HepG2 (cell line): ENCODE data around the gene SLC4A7. TPM values are rescaled to one million over a fixed set of nuclear protein-coding genes. Genes with fewer than 3 reads are reported as not detected.
A peak's percentile ranks its signal among the peaks of the same experiment; 100 is the strongest.

Source experiments
- ATAC-seq: fragments of 200-7000 bp; cut with Tn5 transposase; 3 replicates; pipeline ENCODE4 v1.9.1; 2020; ENCODE audit warnings: mild to moderate bottlenecking, moderate library complexity
- BruUV-seq: library from RNA; stranded (reverse); fragments of 400-500 nt; replicated peaks from 2 replicates; lab custom pipeline; 2021; lab: Mats Ljungman, UMichigan
- CTCF ChIA-PET: fragments of 300-600 bp; formaldehyde crosslinking; extraction: SDS; loops from one replicate; lab custom pipeline; 2021; ENCODE audit warnings: low total read pairs, inconsistent platforms, low intra/inter-chr PET ratio; lab: Yijun Ruan, JAX
- POLR2A ChIA-PET: fragments of 350-600 bp; sonication (Branson Sonifier 250); formaldehyde crosslinking; loops from one replicate; lab custom pipeline; 2020; ENCODE audit warnings: antibody characterized with exemption, inconsistent platforms; lab: Yijun Ruan, JAX
- DNase-seq: peaks from one replicate; pipeline ENCODE4 v3.0.0-alpha.2; 2015; ENCODE audit warnings: low spot score
- FAIRE-seq: peaks from 3 replicates; lab custom pipeline; 2011; peaks lifted over from hg19 to GRCh38; lab: Jason Lieb, UNC
- H2AFZ ChIP-seq: one replicate; pipeline ENCODE4 v1.6.1; 2011; ENCODE audit warnings: low read length, inconsistent platforms
- H3K27ac ChIP-seq: fragments of 300-600 bp; 3 replicates; pipeline ENCODE4 v1.8.0; 2011; ENCODE audit warnings: mixed run types, mild to moderate bottlenecking, mixed read lengths, low read length, inconsistent platforms; ENCODE audit not compliant: insufficient read depth; ENCODE audit errors: extremely low read length
- H3K27me3 ChIP-seq, 2 experiments: fragments of 200-600 bp in 1 of 2; 2 replicates in 1 of 2; 3 replicates in 1 of 2; pipeline versions ENCODE4 v1.6.0 to v1.8.0; 2011; ENCODE audit warnings: low read length in 2 of 2, mild to moderate bottlenecking in 2 of 2, moderate library complexity in 2 of 2, inconsistent platforms in 1 of 2; ENCODE audit not compliant: insufficient read depth in 2 of 2, control insufficient read depth in 1 of 2
- H3K36me3 ChIP-seq, 2 experiments: fragments of 200-600 bp in 1 of 2; replicated peaks in 1 of 2; 2 replicates in 1 of 2; 3 replicates in 1 of 2; pipeline versions ENCODE4 v1.5.1 to v1.8.0; 2011; ENCODE audit warnings: low read length in 2 of 2, inconsistent platforms in 1 of 2; ENCODE audit not compliant: insufficient read depth in 2 of 2, control insufficient read depth in 1 of 2
- H3K4me1 ChIP-seq: 2 replicates; pipeline ENCODE4 v1.5.1; 2012; ENCODE audit warnings: low read length, inconsistent platforms; ENCODE audit not compliant: insufficient read depth
- H3K4me2 ChIP-seq: 2 replicates; pipeline ENCODE4 v1.6.0; 2011; ENCODE audit warnings: low read depth, low read length, inconsistent platforms
- H3K4me3 ChIP-seq, 3 experiments: fragments of 200-600 bp in 1 of 3; sonication (generic), shearing (Covaris generic) in 1 of 3; replicated peaks in 1 of 3; 2 replicates each; pipeline ENCODE4 v1.5.1; 2011 to 2016; ENCODE audit warnings: low read length in 3 of 3, inconsistent platforms in 2 of 3, low read depth in 2 of 3, mild to moderate bottlenecking in 2 of 3, control low read depth in 1 of 3, mixed read lengths in 1 of 3; ENCODE audit not compliant: insufficient read depth in 1 of 3
- H3K79me2 ChIP-seq: one replicate; pipeline ENCODE4 v1.6.1; 2011; ENCODE audit warnings: low read length, inconsistent platforms; ENCODE audit not compliant: insufficient read depth
- H3K9ac ChIP-seq: 2 replicates; pipeline ENCODE4 v1.6.0; 2011; ENCODE audit warnings: mild to moderate bottlenecking, low read depth, low read length, inconsistent platforms; ENCODE audit not compliant: insufficient read depth
- H3K9me3 ChIP-seq: 2 replicates; pipeline ENCODE4 v1.5.1; 2012; ENCODE audit warnings: mild to moderate bottlenecking, low read length
- H4K20me1 ChIP-seq: 2 replicates; pipeline ENCODE4 v1.6.0; 2011; ENCODE audit warnings: inconsistent platforms, mild to moderate bottlenecking, low read length, moderate library complexity; ENCODE audit not compliant: insufficient read depth
- ATF7 ChIP-seq, 2 experiments: fragments of 450-650 bp in 1 of 2; sonication (generic) in 1 of 2; formaldehyde crosslinking in 1 of 2; IDR thresholded peaks; 2 replicates each; pipeline versions ENCODE4 v1.4.0 to v1.6.1; 2016 to 2020; ENCODE audit warnings: antibody characterized with exemption in 1 of 2, mild to moderate bottlenecking in 1 of 2, missing genetic modification reagents in 1 of 2
- DNMT1 ChIP-seq: sonication (generic); formaldehyde crosslinking; IDR thresholded peaks from 2 replicates; pipeline ENCODE4 v1.5.1; 2020; ENCODE audit warnings: mild to moderate bottlenecking, missing genetic modification reagents
- HNF4G ChIP-seq, 2 experiments: sonication (generic) in 1 of 2; formaldehyde crosslinking in 1 of 2; IDR thresholded peaks; 2 replicates each; pipeline versions ENCODE4 v1.4.0 to v1.6.1; 2011 to 2020; ENCODE audit warnings: borderline replicate concordance in 2 of 2, low read depth in 2 of 2, mild to moderate bottlenecking in 2 of 2, low read length in 1 of 2, missing genetic modification reagents in 1 of 2, moderate library complexity in 1 of 2
- MAFK ChIP-seq, 2 experiments: IDR thresholded peaks in 1 of 2; conservative IDR thresholded peaks in 1 of 2; 2 replicates each; pipeline ENCODE4 v1.6.1; 2011; ENCODE audit warnings: improper control_type of control experiment in 2 of 2, low read length in 2 of 2
- NCOA2 ChIP-seq: sonication (generic); formaldehyde crosslinking; IDR thresholded peaks from 2 replicates; pipeline ENCODE4 v1.8.0; 2022; ENCODE audit warnings: inconsistent platforms
- SOX5 ChIP-seq: IDR thresholded peaks from 2 replicates; pipeline ENCODE4 v1.6.1; 2016; ENCODE audit warnings: borderline replicate concordance
- ZBTB20 ChIP-seq: sonication (generic); formaldehyde crosslinking; IDR thresholded peaks from 2 replicates; pipeline ENCODE4 v1.8.1; 2023; ENCODE audit warnings: missing genetic modification reagents, low read depth, mild to moderate bottlenecking, borderline replicate concordance
- ZNF121 ChIP-seq: sonication (generic); formaldehyde crosslinking; IDR thresholded peaks from 2 replicates; pipeline ENCODE4 v1.5.0; 2020; ENCODE audit warnings: mild to moderate bottlenecking, missing genetic modification reagents
- ZNF674 ChIP-seq: sonication (generic); formaldehyde crosslinking; IDR thresholded peaks from 2 replicates; pipeline ENCODE4 v1.5.0; 2020; ENCODE audit warnings: low read depth, mild to moderate bottlenecking, missing genetic modification reagents
- ZNF761 ChIP-seq: sonication (generic); formaldehyde crosslinking; conservative IDR thresholded peaks from 2 replicates; pipeline ENCODE4 v1.4.0; 2020; ENCODE audit warnings: mild to moderate bottlenecking, missing genetic modification reagents
- WGBS: methylation state at CpG from one replicate; pipeline ENCODE4 v1.1.6; 2017; ENCODE audit warnings: low lambda C conversion rate; 5-methylcytosine and 5-hydroxymethylcytosine counted together
- in situ Hi-C: cut with HindIII; loops from 2 replicates; pipeline ENCODE4 v1.10.0; 2017; ENCODE audit warnings: low pct_unique_long_range_greater_than_20kb; ENCODE audit not compliant: extremely low pct_ligation_motif_present
- intact Hi-C: fragments of 100-400 bp; cut with micrococcal nuclease; formaldehyde crosslinking; loops from one replicate; pipeline ENCODE4 v1.10.0; 2022; ENCODE audit not compliant: unreplicated experiment
- polyA plus RNA-seq, 8 experiments: library from polyadenylated mRNA; depleted of rRNA in 3 of 8; stranded (reverse) in 7 of 8; unstranded in 1 of 8; fragments of >200 nt; fragmentation: Illumina TruSeq in 4 of 8; extraction: Trizol in 4 of 8; gene quantifications; 2 replicates each; pipeline versions ENCODE4 v1.2.1 to v1.2.3, GENCODE V29; 2011 to 2016; ENCODE audit warnings: low read depth in 4 of 8, missing spikeins in 1 of 8, mixed read lengths in 1 of 8; ENCODE audit not compliant: insufficient read depth in 1 of 8
- total RNA-seq, 5 experiments: library from RNA; depleted of rRNA; stranded (reverse); fragments of >200 nt; fragmentation: Illumina TruSeq; extraction: Trizol; gene quantifications; 2 replicates each; pipeline ENCODE4 v1.2.3, GENCODE V29; 2016; ENCODE audit warnings: low read depth in 1 of 5
- TF ChIP-seq, protein P1 (sequence below): sonication (generic); formaldehyde crosslinking; IDR thresholded peaks from 2 replicates; pipeline ENCODE4 v1.5.0; 2020; ENCODE audit warnings: missing genetic modification reagents

Gene SLC4A7
- total and polyA plus RNA-seq, 2 of the 13 experiments (the other 11 are each of a cell fraction or from before 2014, with no cell fraction given) = 16.4 to 43.8 TPM

DNA sequence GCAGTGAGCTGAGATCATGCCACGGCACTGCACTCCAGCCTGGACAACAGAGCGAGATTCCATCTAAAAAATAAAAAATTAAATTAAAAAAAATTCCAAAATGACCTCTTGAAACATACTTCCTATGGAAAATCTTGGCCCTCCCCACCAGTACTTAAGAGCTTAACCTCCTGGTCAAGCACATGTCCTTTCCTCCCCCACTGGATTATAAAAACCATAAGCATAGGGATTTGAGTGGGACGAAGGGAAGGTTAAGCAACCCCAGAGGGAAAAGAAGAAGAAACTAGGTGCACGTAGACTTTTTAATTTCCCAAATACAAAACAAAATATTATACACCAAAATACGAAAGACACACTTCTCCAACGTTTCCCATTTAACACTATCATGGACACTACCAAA, 25.3 kb downstream of the SLC4A7 start:
- no peak overlapping the region for H3K4me2 ChIP-seq
- DNase-seq = no peak
- CTCF ChIA-PET = no interaction called here
- no peak overlapping the region for H2AFZ ChIP-seq
- no TSS peak for BruUV-seq
- H3K27me3 ChIP-seq = no peaks in the 10 kb centered on the region
- ATAC-seq = no peak
- H3K9me3 ChIP-seq = no peaks in the 10 kb centered on the region
- no peak for TF ChIP-seq ZNF674 (CRISPR knock-in tag)
- TF ChIP-seq ZNF761 (CRISPR knock-in tag) = no peak
- no peak for TF ChIP-seq MAFK (conservative IDR thresholded peaks at IDR 0.05 in 1 of 2, IDR thresholded peaks at IDR 0.05 in 1 of 2; ENCODE audit: low read length in 2 of 2)
- TF ChIP-seq SOX5 = no peak
- TF ChIP-seq, protein P1, sequence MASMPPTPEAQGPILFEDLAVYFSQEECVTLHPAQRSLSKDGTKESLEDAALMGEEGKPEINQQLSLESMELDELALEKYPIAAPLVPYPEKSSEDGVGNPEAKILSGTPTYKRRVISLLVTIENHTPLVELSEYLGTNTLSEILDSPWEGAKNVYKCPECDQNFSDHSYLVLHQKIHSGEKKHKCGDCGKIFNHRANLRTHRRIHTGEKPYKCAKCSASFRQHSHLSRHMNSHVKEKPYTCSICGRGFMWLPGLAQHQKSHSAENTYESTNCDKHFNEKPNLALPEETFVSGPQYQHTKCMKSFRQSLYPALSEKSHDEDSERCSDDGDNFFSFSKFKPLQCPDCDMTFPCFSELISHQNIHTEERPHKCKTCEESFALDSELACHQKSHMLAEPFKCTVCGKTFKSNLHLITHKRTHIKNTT (CRISPR knock-in tag) = no peak
- TF ChIP-seq ZNF121 (CRISPR knock-in tag) = no peak
- TF ChIP-seq HNF4G (IDR thresholded peaks at IDR 0.05; ENCODE audit: borderline replicate concordance, low read depth, low read length) = no peak
- no peak for TF ChIP-seq HNF4G (CRISPR knock-in tag; IDR thresholded peaks at IDR 0.05; ENCODE audit: borderline replicate concordance, low read depth)
- H3K27ac ChIP-seq = no peak overlapping the region
- H3K79me2 ChIP-seq = peaks cover 76% of the 10 kb centered on the region
- H3K9ac ChIP-seq = no peak overlapping the region
- in situ Hi-C loops (loop anchor here (25.0 kb wide), 1 partner anchor 322 kb away; no protein-coding TSS in a partner anchor), intact Hi-C loops (no loop called here)
- 0 out of 2 replicates have a peak, but pooled peaks cover 3% of the 10 kb centered on the region for H4K20me1 ChIP-seq
- FAIRE-seq = no peak
- H3K36me3 ChIP-seq = peaks cover 0 to 3% of the 10 kb centered on the region in 2 experiments; a peak in 1 of 5 replicates
- WGBS = 94% methylated on average over 6 of the region's 6 CpGs
- POLR2A ChIA-PET = no interaction called here
- peaks cover 28% of the 10 kb centered on the region for H3K4me1 ChIP-seq
- H3K4me3 ChIP-seq = no peak overlapping the region

DNA sequence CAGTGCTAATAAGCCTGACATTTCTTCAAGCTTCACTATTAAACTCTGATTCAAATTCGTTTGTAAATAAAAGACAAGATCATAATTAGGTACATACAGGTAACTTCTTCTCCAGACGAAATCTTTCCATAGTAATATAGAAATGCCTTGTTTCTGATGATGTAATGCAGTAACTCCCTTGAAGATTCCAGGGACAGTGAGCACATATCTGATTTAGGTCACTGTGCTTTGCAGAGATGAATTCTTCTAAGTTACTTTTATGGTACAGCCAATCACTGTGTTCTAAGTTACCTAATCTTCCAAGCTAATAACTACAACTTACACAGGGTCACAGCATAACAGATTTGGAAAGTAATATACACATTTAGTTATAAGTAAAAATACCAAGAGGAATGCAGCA, 27.6 kb downstream of the SLC4A7 start:
- DNase-seq = no peak
- no peaks in the 10 kb centered on the region for H3K9me3 ChIP-seq
- H3K36me3 ChIP-seq = peaks cover 0 to 2% of the 10 kb centered on the region in 2 experiments; a peak in 1 of 5 replicates
- ChIA-PET POLR2A (no interaction called here), CTCF (no interaction called here)
- H3K4me2 ChIP-seq = no peak overlapping the region
- no peak for ATAC-seq
- FAIRE-seq = no peak
- H3K27me3 ChIP-seq = no peaks in the 10 kb centered on the region
- BruUV-seq = no TSS peak
- H3K4me1 ChIP-seq = peaks cover 51% of the 10 kb centered on the region
- intact Hi-C loops = no loop called here
- H2AFZ ChIP-seq = no peak overlapping the region
- H3K4me3 ChIP-seq = no peak overlapping the region
- no peak overlapping the region for H3K27ac ChIP-seq
- 0 out of 2 replicates have a peak, but pooled peaks cover 3% of the 10 kb centered on the region for H4K20me1 ChIP-seq
- in situ Hi-C loops = loop anchor here (25.0 kb wide), 1 partner anchor 319 kb away; no protein-coding TSS in a partner anchor
- WGBS = 83% methylated on average over 2 of the region's 2 CpGs
- no peak for TF ChIP-seq ZBTB20 (CRISPR knock-in tag)
- peak; percentile 70 for TF ChIP-seq ATF7 (IDR thresholded peaks at IDR 0.05)
- TF ChIP-seq ATF7 (CRISPR knock-in tag; IDR thresholded peaks at IDR 0.05) = no peak
- TF ChIP-seq NCOA2 (CRISPR knock-in tag) = no peak
- TF ChIP-seq DNMT1 (CRISPR knock-in tag) = no peak
- peaks cover 70% of the 10 kb centered on the region for H3K79me2 ChIP-seq
- no peak overlapping the region for H3K9ac ChIP-seq
